GM21528 (cell line): ENCODE data around the gene COL4A2.

Experiments
- ATAC-seq: cut with Tn5 transposase; IDR thresholded peaks from one replicate; pipeline ENCODE4 v1.9.1; 2021; ENCODE audit warnings: mild to moderate bottlenecking, moderate library complexity; ENCODE audit not compliant: unreplicated experiment, low FRiP score

Gene COL4A2

DNA sequence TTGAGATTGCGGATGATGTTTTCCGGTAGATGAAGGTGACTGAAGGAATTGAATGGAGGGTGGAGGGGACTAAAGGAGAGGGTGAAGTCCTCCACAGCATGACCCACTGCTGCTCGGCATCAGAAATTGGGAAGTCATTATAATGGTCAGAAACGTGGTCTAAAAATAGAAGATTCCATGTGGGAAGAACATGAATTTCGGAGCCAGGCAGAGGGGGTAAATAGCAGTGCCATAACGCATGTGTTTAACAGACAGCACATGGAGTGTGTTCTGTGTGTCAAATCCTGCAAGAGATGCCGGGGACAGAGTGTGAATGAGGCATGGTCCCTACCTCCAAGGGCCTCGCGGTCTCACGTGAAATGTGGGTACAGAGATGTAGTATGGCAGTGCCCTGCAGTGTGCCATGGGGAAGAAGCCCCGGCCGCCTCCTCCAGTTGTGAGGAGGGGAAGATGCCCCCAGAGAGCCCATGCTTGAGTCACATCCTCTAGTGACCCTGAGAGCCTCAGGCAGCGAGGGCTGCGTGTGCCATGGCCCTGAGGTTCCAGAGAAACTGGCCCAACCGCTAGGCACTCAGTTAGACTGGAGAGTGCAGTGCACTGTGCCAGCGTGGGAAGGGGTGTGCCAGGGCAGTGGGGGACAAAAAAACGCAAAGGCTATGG lies 106.1 kb downstream of the COL4A2 start:
- ATAC-seq: no peak

GRCh38 chr13:110413676-110414040 lies 106.6 kb downstream of the COL4A2 start:
- no peak for ATAC-seq

DNA sequence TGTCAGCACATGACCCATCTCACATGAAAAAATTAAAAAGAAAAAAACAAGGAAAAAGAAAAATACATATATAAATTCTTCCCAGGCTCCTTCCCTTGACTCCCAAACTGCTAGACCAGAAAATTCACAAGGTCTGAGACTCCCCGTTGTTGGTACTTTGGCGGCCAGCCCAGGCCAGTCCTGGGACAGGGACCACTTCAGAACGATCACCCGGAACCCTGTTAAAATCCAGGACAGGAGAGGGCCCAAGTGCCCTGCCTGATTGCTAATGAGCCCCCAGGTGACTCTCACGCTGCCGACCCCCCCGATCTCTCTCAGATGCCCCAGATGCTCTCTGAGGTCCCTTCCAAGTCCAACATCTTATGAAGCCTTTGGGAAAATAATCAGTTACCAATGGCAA lies 107.2 kb downstream of the COL4A2 start:
- ATAC-seq: no peak

DNA sequence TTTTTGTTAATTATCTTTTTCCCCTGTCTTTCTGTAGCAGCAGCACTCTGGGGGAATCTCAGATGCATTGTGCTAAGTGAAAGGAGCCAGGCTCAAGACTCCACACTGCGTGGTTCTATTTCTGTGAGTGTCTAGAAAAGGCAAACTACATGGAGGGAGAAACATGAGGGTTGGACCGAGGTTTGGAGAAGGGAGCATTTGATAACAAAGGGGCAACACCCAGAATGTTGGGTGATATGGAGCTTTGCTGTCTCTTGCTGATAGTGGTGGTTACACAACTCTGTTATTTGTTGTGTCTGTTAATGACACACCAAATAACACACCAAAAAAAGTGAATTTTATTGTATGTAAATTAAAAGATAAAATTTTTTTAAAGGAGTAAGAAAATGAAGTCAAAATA lies 107.8 kb downstream of the COL4A2 start:
- no peak for ATAC-seq

DNA sequence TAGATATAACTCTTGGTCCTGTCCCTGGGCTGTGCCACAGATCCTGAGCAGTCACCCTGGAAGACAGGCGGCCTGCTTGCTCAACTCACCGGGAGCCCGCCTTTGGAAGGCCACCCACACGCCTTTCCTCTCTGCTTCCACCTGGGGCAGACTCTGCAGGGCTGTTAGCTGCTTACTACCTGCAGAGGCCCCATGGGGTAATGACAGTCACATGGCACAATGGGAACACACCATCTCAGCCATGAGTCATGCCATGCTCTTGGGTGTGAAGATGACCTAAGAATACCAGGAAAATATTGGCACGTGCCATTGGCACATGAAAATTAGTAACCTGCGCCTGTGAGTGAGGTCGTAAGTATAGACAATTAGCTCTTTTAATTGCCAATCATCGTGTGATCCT lies 108.6 kb downstream of the COL4A2 start:
- ATAC-seq: no peak

DNA sequence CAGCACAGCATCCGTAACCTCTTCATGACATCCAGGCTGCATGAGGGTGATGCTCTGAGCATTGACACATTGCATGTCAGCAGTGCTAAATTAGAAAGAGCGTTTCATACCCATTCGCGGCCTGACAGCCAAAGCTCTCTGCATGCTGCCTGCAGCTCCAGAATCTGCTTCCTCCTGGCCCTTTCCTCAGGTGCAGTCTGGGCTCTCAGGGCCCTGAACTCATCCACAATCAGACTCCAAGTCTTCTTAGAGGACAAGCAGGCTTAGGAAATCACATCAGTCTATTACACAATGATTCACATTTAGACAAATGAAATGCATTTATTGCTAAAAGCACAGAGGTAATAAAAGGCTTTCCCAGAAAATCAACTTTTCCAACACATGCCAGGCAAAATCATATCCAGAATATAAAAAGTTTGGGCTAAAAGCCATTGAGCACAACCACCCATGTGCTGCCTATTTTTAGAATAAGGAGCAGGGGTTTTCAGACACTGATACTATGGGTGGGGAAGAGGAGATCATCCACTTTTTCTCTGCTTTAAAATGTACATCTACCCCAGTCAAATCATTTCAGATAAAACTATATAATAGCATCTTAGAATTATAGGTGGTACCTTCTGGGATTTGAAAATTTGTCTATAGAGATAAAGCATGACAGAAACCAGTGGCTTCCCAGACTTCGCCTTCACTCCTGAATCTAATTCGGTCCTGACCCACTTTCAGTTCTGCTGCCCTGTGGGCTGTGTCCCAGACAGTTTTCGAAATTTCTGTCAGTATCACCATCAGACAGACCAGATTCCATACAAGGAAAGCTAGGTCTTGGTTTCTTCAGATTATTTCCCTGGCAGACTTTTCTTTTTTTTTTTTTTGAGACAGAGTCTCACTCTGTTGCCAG lies 109.3 kb downstream of the COL4A2 start:
- no peak for ATAC-seq

- no peak for ATAC-seq
These were observed 111.9 kb downstream of the COL4A2 start for GRCh38 chr13:110418944-110419343.

DNA sequence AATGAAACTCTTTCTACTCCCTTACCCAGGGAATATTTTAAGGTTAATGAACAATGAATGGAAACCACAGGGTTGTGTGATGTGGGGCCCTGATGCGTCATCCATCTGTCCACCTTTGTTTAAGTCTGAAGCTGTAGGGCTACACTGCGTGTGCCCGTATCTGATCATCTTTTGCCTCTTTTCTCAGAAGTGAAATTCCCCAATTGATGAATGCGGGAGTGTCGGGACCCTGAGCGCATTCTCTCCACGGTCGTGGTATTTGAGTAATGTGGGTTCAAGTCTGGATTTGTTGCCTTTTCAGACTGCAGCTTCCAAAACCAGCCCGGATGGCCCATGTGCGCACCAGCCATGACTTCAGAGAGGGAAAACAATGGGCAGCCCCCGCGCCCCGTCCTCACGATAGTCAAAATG lies 112.3 kb downstream of the COL4A2 start:
- no peak for ATAC-seq

GRCh38 chr13:110419946-110420345 lies 112.9 kb downstream of the COL4A2 start:
- no peak for ATAC-seq

DNA sequence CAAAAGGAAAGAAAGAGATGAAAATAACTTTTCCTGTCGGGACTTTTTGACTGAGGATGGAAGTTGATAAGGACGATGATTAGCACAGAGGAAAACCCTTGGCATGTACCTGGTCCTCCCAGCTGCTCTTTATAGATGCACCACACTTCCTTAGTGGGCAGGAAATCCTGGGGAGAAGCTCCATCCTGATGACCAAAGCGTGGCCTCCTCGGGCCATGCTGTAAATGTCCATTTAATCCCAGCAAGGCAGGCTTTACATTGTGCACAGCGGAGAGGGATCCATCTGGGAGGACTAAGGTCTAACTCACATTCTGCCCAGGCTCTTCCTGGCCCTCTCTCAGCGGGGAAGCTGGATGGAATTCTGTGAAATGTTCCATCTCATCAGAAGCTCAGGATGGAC lies 113.5 kb downstream of the COL4A2 start:
- ATAC-seq: no peak

DNA sequence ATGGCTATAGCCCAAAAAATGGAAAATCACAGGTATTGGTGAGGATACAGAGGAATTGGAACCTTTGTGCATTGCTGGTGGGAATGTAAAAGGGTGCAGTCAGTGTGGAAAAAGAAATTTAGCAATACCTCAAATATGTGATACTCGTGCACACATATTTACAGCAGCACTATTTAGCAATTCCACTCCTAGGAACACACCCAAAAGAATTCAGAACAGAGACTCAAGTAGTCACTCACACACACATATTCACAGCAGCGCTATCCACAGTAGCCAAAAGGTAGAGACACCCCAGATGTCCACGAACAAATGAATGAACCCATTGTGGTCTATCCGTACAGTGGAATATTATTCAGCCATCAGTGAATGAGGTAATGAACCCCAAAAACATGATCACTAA lies 114.0 kb downstream of the COL4A2 start:
- ATAC-seq: no peak

GRCh38 chr13:110421696-110422385 lies 114.8 kb downstream of the COL4A2 start:
- no peak for ATAC-seq

- ATAC-seq: no peak
These were observed 116.0 kb downstream of the COL4A2 start for GRCh38 chr13:110422913-110423688.

DNA sequence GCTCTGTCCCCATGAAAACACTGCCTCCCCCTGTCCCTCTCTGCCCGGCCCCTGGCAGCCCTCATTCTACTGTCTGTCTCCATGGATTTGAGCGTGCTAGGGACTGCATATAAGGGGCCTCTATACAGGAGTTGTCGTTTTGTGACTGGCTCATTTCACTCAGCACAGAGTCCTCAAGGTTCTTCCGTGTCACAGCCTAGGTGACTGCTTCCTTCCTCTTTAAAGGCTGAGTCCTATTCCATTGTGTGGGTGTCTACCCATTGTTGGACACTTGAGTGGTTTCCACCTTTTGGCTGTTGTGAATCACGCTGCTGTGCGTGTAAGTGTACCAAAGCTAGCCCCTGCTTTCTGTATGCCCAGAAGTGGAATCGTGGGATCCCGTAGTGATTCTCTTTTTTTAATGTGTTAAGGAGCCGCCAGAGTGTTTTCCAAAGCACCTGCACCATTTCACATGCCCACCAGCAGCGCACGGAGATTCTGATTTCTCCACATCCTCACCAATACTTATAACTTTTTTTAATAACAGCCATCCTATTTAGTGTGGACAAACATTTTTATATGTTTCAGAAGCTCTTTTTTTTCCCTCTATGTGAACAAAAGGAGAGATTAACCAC lies 116.7 kb downstream of the COL4A2 start:
- ATAC-seq: no peak

DNA sequence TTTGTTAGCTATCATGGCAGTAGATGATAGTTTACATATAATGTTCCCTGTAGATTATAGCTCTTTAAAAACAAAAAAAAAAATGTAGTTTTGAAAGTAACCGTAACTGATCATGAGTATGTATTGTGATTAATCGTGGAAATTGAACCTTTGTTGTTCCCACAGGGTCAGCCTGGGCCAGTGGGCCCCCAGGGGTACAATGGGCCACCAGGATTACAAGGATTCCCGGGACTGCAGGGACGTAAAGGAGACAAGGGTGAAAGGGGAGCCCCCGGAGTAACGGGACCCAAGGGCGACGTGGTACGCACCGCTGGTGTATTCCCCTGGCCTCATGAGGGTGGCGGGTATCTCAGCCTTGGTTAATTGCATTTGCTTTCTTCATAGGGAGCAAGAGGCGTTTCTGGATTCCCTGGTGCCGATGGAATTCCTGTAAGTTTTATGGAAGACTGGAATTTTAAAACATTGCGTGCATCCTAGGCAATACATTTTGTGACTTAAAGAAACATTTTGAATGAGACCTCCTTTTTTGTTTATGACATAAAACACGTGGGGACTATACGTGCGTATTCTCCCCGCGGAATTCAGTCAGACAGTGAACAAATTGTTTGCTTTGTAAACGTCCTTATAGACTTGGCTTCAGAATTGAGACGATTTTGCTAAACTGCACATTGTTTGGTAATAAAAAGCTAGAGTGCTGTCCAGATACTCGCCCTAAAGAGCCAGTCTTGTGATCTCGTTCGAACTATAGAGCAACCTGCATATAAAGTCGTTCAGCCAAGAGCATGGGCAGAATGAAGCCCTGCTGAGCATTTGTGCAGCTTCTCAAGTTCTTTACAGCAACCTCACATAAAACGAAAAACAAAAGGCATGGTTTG lies 117.7 kb downstream of the COL4A2 start:
- no peak for ATAC-seq

DNA sequence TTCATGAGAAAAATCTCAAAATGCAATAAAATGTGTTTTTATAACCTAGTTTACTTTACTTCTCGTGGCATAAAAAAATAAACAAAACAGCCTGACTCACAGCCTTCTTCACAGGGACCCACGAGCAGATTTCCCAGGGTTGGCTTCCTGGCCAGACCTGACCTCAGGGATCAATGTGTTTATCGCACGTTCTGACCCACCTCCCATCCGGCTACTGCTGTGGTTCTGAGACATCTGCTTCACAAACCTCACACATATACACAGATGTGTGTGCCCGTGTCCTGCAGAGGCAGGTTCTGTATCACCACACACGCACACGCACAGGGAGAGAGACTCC lies 118.3 kb downstream of the COL4A2 start:
- no peak for ATAC-seq

DNA sequence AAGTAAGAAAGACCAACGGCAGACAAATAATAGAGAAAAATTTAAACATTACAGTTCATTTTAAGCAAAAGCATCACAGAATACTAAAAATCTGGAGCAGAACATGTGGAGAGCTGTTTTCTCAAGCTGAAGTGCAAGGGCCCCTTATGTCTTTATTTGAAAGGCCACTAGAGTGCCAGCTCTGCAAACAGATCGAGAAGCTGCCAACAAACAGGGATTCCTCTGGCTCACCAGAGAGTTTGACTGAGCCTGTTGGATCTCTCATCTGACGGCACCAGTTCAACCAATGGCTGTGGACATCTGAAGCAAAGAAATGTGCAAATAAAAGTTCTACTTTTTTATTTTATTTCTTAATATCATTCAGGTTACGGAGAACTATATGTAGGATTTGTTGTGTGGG lies 119.7 kb downstream of the COL4A2 start:
- no peak for ATAC-seq

DNA sequence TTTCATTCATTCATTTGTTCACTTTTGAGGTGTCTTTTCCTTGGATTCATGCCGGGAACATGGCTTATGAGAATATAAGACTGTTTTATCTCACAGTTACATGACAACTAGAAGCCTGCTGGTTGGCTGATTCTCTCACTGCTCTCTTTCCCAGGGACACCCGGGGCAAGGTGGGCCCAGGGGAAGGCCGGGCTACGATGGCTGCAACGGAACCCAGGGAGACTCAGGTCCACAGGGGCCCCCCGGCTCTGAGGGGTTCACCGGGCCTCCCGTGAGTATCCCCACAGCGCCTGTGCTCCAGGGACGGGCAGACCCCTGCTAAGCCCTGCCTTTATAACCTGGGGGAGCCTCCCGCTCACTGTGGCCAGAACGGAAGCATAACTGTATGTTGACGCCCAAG lies 121.2 kb downstream of the COL4A2 start:
- ATAC-seq: no peak
